B cell (primary cell): ENCODE data around the gene CNFN. TPM values are rescaled to one million over a fixed set of nuclear protein-coding genes. Genes with fewer than 3 reads are reported as not detected.

ENCODE experiments used
- ATAC-seq: fragments of 200-7000 bp; cut with Tn5 transposase; one replicate; pipeline ENCODE4 v1.10.0; 2021; ENCODE audit warnings: low read depth, mild to moderate bottlenecking, moderate number of reproducible peaks, moderate library complexity
- CTCF ChIA-PET: fragments of 350-600 bp; sonication (Branson Sonifier 250); formaldehyde crosslinking; loops from one replicate; lab custom pipeline; 2021; ENCODE audit warnings: antibody characterized with exemption, inconsistent platforms; lab: Charles Lee
- POLR2A ChIA-PET: fragments of 350-600 bp; sonication (Branson Sonifier 250); formaldehyde crosslinking; loops from one replicate; lab custom pipeline; 2021; ENCODE audit warnings: antibody characterized with exemption; lab: Charles Lee
- DNase-seq: peaks from one replicate; pipeline ENCODE4 v3.0.0; 2013
- H2AFZ ChIP-seq: 2 replicates; pipeline ENCODE4 v1.6.1; 2012; ENCODE audit warnings: mild to moderate bottlenecking, low read depth, low read length; ENCODE audit not compliant: insufficient read depth, poor library complexity, severe bottlenecking
- H3K27ac ChIP-seq, 2 donors: 1 replicate in 1 of 2; 2 replicates in 1 of 2; pipeline ENCODE4 v1.5.1; 2012 to 2013; ENCODE audit warnings: low read length in 2 of 2, mild to moderate bottlenecking in 2 of 2, moderate library complexity in 1 of 2
- H3K27me3 ChIP-seq, 4 experiments: fragments of 200-600 bp in 1 of 4; sonication (generic) in 1 of 4; replicated peaks in 1 of 4; 1 replicate in 2 of 4; 2 replicates in 2 of 4; pipeline versions ENCODE4 v1.6.1 to v1.7.0; 2013 to 2016; ENCODE audit warnings: low read length in 3 of 4, mild to moderate bottlenecking in 2 of 4, mixed read lengths in 1 of 4, moderate library complexity in 1 of 4; ENCODE audit not compliant: insufficient read depth in 4 of 4, control insufficient read depth in 3 of 4; ENCODE audit errors: control extremely low read depth in 1 of 4
- H3K36me3 ChIP-seq, 2 experiments: replicated peaks in 1 of 2; 1 replicate in 1 of 2; 2 replicates in 1 of 2; pipeline versions ENCODE4 v1.6.1 to v1.7.1; 2013; ENCODE audit warnings: low read length in 1 of 2; ENCODE audit not compliant: insufficient read depth in 2 of 2, control insufficient read depth in 1 of 2; ENCODE audit errors: control extremely low read depth in 1 of 2, extremely low read depth in 1 of 2
- H3K4me1 ChIP-seq, 2 donors: fragments of 200-600 bp in 1 of 2; sonication (generic) in 1 of 2; 1 replicate in 1 of 2; 2 replicates in 1 of 2; pipeline versions ENCODE4 v1.5.1 to v1.6.1; 2013 to 2017; ENCODE audit warnings: low read length in 2 of 2; ENCODE audit not compliant: control insufficient read depth in 2 of 2, insufficient read depth in 2 of 2
- H3K4me2 ChIP-seq: replicated peaks from 2 replicates; pipeline ENCODE3; 2012; ENCODE audit warnings: mild to moderate bottlenecking, low read depth, low read length; ENCODE audit not compliant: poor library complexity, severe bottlenecking
- H3K4me3 ChIP-seq, 5 experiments: fragments of 200-600 bp in 1 of 5; sonication (generic) in 1 of 5; 1 replicate in 3 of 5; 2 replicates in 2 of 5; pipeline versions ENCODE4 v1.5.1 to v1.7.0; 2011 to 2016; ENCODE audit warnings: low read length in 4 of 5, mild to moderate bottlenecking in 4 of 5, low read depth in 2 of 5, control low read depth in 1 of 5, moderate library complexity in 1 of 5; ENCODE audit not compliant: insufficient read depth in 1 of 5; ENCODE audit errors: control extremely low read depth in 1 of 5, extremely low read depth in 1 of 5
- H3K79me2 ChIP-seq: fragments of 200-600 bp; sonication (generic); one replicate; pipeline ENCODE4 v1.6.0; 2016; ENCODE audit warnings: low read length; ENCODE audit not compliant: control insufficient read depth, insufficient read depth
- H3K9ac ChIP-seq: fragments of 200-600 bp; sonication (generic); 2 replicates; pipeline ENCODE4 v1.6.1; 2017; ENCODE audit warnings: mild to moderate bottlenecking, low read length, moderate library complexity
- H3K9me3 ChIP-seq, 3 donors: one replicate each; pipeline versions ENCODE4 v1.6.1 to v1.7.1; 2013; ENCODE audit warnings: low read length in 2 of 3; ENCODE audit not compliant: control insufficient read depth in 2 of 3, insufficient read depth in 1 of 3; ENCODE audit errors: control extremely low read depth in 1 of 3
- H4K20me1 ChIP-seq: 2 replicates; pipeline ENCODE4 v1.6.0; 2012; ENCODE audit warnings: mild to moderate bottlenecking, low read length; ENCODE audit not compliant: insufficient read depth, control insufficient read depth, poor library complexity, severe bottlenecking
- H3K27ac Mint-ChIP-seq: one replicate; pipeline ENCODE4 v1.8.0; 2021; ENCODE audit warnings: mixed read lengths
- H3K27me3 Mint-ChIP-seq: one replicate; pipeline ENCODE4 v1.8.0; 2021; ENCODE audit warnings: mixed read lengths
- H3K4me1 Mint-ChIP-seq: one replicate; pipeline ENCODE4 v1.8.0; 2021; ENCODE audit warnings: mixed read lengths
- H3K4me3 Mint-ChIP-seq: one replicate; pipeline ENCODE4 v1.8.0; 2021; ENCODE audit warnings: mixed read lengths
- H3K9me3 Mint-ChIP-seq: one replicate; pipeline ENCODE4 v1.8.0; 2022; ENCODE audit warnings: mixed read lengths; ENCODE audit not compliant: insufficient read depth
- EZH2 ChIP-seq: IDR thresholded peaks from 2 replicates; pipeline ENCODE4 v1.6.1; 2012; ENCODE audit warnings: borderline replicate concordance, low read depth, mild to moderate bottlenecking, moderate library complexity, low read length; ENCODE audit not compliant: insufficient read depth, poor library complexity, severe bottlenecking
- WGBS: methylation state at CpG from one replicate; pipeline ENCODE4 v1.1.5; 2013; ENCODE audit warnings: missing lambda C conversion rate; ENCODE audit not compliant: insufficient coverage; 5-methylcytosine and 5-hydroxymethylcytosine counted together
- intact Hi-C: fragments of 100-400 bp; cut with micrococcal nuclease; formaldehyde crosslinking; loops from one replicate; pipeline ENCODE4 v1.10.0; 2022
- polyA plus RNA-seq: library from polyadenylated mRNA; depleted of rRNA; stranded (reverse); fragments of >200 nt; gene quantifications from 2 replicates; pipeline ENCODE4 v1.2.3, GENCODE V29; 2012
- total RNA-seq, 2 donors: library from RNA; stranded (reverse); fragments of 120-200 nt in 1 of 2; gene quantifications; 1 replicate in 1 of 2; 2 replicates in 1 of 2; pipeline versions ENCODE4 v1.2.3 to v1.2.4, GENCODE V29; 2013 to 2022
- TF ChIP-seq, protein P1 (sequence below): fragments of 200-600 bp; IDR thresholded peaks from one replicate; pipeline ENCODE4 v1.8.0; 2022; ENCODE audit warnings: antibody characterized with exemption, mild to moderate bottlenecking

Gene CNFN
- total and polyA plus RNA-seq, 2 donors (not counting 1 experiment from before 2014, with no cell fraction given), result 4.1 to 23.2 TPM

DNA sequence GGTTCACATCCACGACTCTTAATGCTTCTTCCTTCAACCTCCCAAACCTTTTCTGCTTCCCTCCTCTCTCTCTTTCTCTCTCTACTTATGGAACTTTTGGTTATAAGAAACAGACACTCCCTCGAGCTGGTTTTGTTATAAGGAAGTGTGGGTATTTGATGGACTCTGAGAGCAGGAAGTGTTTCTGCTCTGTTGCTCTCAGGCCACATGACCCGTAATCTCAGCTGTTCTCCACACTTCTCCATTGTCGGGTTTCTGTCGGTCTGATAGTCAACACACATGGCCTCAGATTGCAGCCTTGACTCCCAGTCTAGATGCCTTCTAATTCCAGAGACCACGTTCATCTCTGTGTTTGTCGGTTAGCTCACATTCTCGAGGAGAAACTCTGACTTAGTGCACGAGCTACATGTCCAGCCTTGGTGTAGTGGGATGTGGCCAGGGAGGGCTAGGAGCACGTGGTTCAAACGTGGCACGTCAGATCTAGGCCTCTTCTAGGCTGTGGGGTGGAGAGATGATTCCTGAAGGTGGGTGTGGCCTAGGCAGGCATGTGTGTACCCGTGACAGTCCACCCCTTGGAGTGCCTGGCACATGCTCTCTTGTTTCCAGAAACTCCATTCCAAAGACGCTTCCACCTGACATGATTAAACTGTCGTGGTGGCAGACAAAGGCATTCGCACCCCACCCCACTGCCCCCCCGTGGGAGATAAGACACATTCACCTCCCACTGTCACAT lies 26.3 kb downstream of the CNFN start:
- no peak for TF ChIP-seq EZH2
- TF ChIP-seq, protein P1, sequence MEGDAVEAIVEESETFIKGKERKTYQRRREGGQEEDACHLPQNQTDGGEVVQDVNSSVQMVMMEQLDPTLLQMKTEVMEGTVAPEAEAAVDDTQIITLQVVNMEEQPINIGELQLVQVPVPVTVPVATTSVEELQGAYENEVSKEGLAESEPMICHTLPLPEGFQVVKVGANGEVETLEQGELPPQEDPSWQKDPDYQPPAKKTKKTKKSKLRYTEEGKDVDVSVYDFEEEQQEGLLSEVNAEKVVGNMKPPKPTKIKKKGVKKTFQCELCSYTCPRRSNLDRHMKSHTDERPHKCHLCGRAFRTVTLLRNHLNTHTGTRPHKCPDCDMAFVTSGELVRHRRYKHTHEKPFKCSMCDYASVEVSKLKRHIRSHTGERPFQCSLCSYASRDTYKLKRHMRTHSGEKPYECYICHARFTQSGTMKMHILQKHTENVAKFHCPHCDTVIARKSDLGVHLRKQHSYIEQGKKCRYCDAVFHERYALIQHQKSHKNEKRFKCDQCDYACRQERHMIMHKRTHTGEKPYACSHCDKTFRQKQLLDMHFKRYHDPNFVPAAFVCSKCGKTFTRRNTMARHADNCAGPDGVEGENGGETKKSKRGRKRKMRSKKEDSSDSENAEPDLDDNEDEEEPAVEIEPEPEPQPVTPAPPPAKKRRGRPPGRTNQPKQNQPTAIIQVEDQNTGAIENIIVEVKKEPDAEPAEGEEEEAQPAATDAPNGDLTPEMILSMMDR, result no peak
- Histone ChIP-seq H3K9me3 (peaks cover 0 to 9% (median 7%) of the 10 kb centered on the region in 3 donors), H3K4me2 (peak overlapping the region; percentile 62), H3K9ac (no peak overlapping the region), H3K27me3 (no peaks in the 10 kb centered on the region), H2AFZ (peak overlapping the region; percentile 41), H3K79me2 (peaks cover 7% of the 10 kb centered on the region), H3K4me1 (peaks cover 38 to 47% of the 10 kb centered on the region in 2 donors), H3K27ac (peak overlapping the region; percentile 81 to 87), H4K20me1 (no peaks in the 10 kb centered on the region), H3K36me3 (no peaks in the 10 kb centered on the region), H3K4me3 (peak overlapping the region in 1 of 5 experiments; percentile 11)
- Mint-ChIP-seq H3K27me3 (no peaks in the 10 kb centered on the region), H3K4me1 (peaks cover 47% of the 10 kb centered on the region), H3K4me3 (peak overlapping the region; percentile 17), H3K9me3 (no peaks in the 10 kb centered on the region), H3K27ac (peak overlapping the region; percentile 86)
- ChIA-PET CTCF (interaction anchor here (1.6 to 3.6 kb wide), 2 partner anchors 37 to 56 kb away, joined by 7 to 18 read pairs; no protein-coding TSS in a partner anchor), POLR2A (interaction anchor here (0.8 to 1.5 kb wide), 2 partner anchors 16 to 23 kb away, joined by 3 to 8 read pairs; no protein-coding TSS in a partner anchor)
- WGBS, result 78% methylated on average over 15 of the region's 17 CpGs
- peak; percentile 54 for ATAC-seq
- peak; percentile 82 for DNase-seq
- intact Hi-C loops, result no loop called here
